Stimulated activated CD4-positive, alpha-beta T cell treated with anti-CD3 and anti-CD28 coated beads, Interleukin-4, amount 100 ng/mL, for 4 hours (primary cell): ENCODE results near the gene FTSJ3.
A peak's percentile ranks its signal among the peaks of the same experiment; 100 is the strongest.

Experiments
- DNase-seq, 2 experiments: peaks; one replicate each; pipeline ENCODE4 v3.0.0-alpha.2; 2020

FTSJ3 gene

GRCh38 chr17:63780928-63781327, 46.5 kb downstream of the FTSJ3 start:
- DNase-seq, result no peak

- DNase-seq, result no peak
These were observed 47.0 kb downstream of the FTSJ3 start for GRCh38 chr17:63780507-63780906.

GRCh38 chr17:63775420-63775819, 52.0 kb downstream of the FTSJ3 start:
- no peak for DNase-seq

- no peak for DNase-seq
These were observed 52.5 kb downstream of the FTSJ3 start for GRCh38 chr17:63774969-63775265.

GRCh38 chr17:63774141-63774968, 53.1 kb downstream of the FTSJ3 start, which contains the start of gene DDX42:
Gene DDX42, plus strand, starts transcription at chr17:63774170. Its CDS starts 12,880 bp downstream, at chr17:63787050.
- peak in 1 of 2 experiments; percentile 87 for DNase-seq

- DNase-seq, result peak; percentile 95 to 99
These were observed 54.0 kb downstream of the FTSJ3 start, which contains the start of gene CCDC47 for GRCh38 chr17:63773272-63774140. Gene CCDC47, minus strand, starts transcription at chr17:63773597. Its CDS starts 7,422 bp downstream, at chr17:63766175.

- no peak for DNase-seq
These were observed 54.6 kb downstream of the FTSJ3 start for GRCh38 chr17:63772801-63773271.
